HG03175 (cell line): ENCODE measurements around the gene UBR4.
"Not testable (repeated sequence)": the region's sequence is repeated elsewhere in the genome, so short reads cannot be mapped to it uniquely, and the experiment has no call there.

ENCODE experiments used
- ATAC-seq: cut with Tn5 transposase; IDR thresholded peaks from one replicate; pipeline ENCODE4 v1.9.1; 2021; ENCODE audit warnings: mild to moderate bottlenecking, moderate library complexity; ENCODE audit not compliant: unreplicated experiment

The UBR4 gene

DNA sequence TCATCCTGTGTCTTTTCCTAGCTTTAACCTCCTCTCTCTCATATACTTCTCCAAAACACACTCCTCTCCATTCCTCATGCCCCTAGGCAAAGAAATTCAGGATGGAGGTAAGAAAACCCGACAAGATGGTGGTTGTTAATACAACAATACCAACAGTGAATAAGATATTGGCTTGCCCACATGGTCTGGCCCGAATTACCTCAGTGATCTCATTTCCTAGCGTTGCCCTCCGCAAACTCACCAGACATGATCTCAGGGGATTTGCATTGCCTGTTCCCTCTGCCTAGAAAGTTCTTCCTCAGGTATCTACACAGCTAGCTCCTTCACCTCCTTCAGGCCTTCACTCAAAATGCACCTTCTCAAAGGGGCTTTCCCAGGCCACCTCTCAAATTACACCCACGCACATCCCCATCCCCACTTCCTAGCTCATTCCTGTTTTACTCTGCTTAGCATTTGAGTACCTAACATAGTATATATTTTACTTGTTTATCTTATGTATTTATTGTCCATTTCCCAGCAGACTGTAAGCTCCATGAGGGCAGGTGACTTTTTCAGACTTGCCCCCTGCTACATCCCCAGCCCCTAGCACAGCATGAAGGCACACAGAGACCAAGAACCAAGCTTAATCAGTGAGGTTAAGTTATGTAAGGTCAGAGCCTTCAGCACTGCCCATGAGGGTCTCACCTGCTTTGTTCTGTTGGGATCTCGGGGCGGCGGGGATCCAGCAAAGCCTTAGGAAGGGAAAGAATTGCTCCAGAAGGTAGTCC is 10.2 kb upstream of the UBR4 start:
- no peak for ATAC-seq

DNA sequence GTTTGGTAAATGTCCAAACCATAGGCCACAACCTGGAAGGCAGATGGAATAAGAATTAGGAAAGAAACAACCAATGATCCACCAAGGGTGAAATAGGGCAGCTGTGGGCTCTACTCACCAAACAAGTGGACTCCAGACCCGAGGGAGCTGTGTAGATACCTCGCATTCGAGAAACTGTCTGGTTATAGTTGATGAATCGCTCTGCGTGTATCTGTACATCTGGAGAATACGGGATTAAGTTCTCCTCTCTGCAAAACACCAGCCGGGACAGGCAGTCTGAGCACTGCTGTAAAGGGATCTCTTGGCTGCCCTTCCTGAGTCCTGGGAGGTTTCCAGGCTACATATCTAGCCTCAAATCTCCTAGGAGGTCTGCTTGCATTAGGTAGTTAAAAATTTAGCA is 9.4 kb upstream of the UBR4 start:
- ATAC-seq = no peak

DNA sequence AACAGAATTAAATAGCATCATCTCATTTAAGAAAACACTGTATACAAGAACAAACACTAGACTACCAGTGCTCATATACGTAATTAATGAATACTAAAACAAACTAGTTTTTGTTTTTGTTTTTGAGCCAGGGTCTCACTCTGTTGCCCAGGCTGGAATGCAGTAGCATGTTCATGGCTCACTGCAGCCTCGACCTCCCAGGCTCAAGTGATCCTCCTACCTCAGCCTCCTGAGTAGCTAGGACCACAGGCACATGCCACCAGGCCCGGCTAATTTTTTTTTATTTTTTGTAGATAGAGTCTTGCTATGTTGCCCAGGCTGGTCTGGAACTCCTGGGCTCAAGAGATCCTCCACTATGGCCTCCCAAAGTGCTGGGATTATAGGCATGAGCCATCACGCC is 6.5 kb upstream of the UBR4 start:
- ATAC-seq = not testable (repeated sequence)

DNA sequence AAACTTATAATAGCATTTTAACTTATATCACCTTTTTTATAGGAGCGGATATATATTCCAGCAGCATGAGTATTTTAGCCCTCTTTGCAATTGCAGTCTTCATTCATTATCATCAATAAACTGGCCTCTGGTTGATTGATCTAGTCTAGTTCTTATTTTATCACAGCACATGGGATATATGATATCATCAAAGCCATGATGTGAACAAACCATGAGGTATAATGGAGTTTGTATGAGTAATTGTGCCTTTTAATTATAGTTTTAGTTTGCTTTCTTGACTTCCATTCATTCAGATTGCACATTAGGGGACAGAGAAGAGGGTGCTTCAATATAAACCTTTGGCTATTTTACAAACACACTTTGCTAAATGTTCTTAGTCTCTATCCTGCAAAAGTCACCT is 3.5 kb upstream of the UBR4 start:
- no peak for ATAC-seq

DNA sequence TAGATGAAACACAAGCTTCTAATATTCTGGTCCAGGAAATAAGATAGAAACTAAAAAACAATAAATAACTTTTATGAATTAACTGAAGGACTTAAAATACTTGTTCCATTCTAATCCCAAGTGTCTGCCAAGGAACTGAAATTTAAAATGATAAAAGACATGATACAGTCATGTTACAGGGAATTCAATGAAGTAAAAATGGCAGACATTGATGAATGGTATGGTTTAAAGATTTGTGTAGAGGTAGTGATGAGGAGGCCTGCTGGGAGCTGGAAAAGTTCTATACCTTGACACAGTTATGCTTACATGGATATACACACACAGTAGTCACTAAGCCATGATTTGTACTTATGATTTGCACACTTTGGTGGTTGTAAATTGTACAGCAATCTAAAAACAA is 2.1 kb upstream of the UBR4 start:
- ATAC-seq = no peak

DNA sequence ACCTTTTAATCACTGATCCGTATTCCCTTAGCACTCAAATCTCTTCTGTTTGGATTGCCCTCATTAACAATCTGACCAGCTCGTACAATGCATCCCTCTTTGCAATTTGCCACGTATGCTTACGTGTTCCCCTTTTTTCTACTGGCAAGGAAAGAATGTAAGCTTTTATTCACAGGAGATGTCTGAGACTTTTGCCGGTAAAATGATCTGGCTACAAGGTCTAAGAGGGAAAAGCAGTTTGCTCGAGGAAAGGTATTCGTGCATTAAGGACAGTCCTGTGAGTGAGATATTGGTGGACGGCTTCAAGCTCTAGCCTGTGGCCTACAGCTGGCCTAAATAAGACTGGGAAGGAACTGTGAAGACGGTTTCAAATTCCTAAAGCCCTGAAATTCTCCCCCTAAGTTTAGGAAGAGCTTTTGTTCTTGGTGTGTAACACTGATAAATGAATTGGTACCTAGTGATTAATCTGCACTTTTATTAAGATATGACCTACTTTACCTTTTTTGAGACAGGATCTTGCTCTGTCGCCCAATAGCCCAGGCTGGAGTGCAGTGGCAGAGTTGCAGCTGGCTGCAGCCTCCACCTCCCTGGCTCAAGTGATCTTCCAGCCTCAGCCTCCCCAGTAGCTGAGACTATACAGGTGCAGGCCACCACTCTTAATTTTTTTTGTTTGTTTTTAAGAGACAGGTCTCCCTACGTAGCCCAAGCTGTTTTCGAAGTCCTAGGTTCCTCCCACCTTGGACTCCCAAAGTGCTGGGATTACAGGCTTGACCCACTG is 895 bp upstream of the UBR4 start:
- no peak for ATAC-seq

DNA sequence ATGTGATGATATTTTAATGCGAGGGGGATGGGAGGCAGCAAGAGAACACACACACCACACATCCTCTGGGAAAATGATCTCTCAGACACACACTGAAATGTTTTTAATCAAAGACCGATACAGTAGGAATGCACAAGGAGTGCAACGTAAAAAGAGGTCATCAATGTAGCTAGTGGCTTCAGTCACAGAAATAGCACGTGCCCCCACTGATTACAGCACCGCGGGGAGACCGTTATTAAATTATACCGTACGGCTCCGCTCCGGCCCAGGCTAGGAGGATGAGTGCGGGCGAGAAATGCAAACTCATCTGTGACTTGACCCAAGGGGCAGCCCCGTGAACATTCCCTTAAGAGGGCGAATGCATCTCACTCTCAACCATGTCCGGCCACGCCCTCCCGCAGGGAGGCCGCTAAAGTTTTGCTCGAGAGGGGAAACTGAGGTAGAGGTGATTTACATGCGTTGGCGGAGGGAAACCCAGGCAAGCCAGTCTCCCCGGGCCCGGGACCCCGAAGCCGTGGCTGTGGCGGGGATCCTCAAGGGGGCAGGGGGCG is 552 bp downstream of the UBR4 start:
- peak; percentile 43 for ATAC-seq

DNA sequence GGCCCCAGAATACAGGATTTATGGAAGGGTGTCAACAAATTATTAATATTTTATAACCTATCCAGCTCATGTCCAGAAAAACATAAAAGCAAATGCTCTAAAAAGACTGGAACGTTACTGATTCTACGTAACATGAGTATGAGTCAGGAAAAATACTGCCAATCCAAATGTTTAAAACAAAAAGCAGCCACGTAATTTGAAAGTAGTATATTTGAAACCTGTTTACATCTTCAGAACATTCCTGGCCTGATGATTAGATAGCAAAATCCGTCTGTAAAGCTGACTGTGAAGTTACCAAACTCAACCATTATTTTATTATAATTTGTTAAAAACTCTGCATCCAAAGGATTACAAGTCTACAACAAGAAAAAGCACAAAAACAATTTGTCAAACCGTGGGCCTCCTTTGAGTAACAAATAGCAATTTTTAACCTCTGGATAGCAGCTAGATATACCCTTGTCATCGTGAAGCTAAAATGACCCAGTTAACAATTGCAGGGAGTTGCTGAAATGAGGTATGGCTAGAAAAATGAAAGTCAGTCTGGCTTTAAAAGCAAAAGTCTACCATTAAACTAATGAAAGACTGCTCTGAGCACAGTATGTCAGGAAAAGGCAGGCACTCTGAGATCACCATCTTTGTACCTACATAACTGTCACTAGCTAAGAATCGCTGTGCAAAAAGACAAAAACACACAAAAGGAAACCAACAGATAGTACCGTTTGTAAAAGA is 1.2 kb downstream of the UBR4 start:
- ATAC-seq = no peak

DNA sequence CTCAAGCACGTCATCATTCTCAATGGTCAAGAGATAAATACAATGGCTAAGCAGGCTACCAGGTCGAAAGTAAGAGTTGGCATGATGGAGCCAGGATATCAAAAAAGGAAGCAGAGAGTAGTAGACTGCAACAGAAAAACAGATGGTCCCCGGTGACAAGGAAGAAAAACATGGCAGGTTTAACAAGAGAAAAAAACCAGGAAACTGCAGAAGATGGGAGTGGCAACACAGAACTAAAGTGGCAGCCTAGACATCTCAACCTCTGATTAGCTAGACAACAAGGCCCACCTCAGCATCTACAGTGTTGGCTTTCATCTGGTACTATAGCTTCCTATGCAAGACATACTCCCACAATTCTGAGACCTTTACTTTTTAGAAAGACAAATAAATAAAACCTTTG is 3.1 kb downstream of the UBR4 start:
- no peak for ATAC-seq

DNA sequence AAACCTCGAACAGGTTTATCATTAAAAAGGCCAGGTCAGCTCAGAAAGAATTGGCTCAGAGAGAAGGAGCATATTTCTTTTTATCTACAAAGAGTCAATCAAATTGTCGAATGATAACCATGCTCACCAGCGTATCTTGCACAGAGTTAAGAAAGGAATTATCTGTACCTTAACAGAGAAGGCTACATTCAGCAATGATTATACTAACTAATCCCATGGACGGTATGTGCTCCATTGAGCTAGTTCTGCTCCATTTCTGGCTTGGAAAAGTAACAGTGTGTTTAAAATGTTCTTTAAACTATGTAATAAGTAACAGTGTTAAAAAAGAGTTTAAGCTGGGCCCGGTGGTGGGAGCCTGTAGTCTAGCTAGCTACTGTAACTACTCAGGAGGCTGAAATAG is 4.2 kb downstream of the UBR4 start:
- ATAC-seq = no peak

DNA sequence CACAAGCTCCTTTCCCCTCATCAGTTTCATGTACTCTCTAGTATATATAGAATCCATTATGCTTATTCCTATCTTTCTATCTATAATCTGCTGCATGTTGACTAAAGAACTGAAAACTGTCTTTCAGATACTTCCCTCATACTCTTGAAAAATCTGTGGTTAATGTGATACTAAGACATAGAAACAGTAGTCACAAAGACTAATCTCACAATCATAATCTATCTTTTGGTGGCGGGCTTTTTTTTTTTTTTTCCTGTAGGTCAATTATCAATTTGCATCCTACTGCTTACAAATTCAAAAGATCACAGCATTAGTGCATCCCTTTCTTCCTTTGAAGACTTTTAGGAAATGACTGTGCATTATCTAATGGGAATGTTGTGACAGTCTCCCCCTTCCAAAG is 4.7 kb downstream of the UBR4 start:
- ATAC-seq = no peak

DNA sequence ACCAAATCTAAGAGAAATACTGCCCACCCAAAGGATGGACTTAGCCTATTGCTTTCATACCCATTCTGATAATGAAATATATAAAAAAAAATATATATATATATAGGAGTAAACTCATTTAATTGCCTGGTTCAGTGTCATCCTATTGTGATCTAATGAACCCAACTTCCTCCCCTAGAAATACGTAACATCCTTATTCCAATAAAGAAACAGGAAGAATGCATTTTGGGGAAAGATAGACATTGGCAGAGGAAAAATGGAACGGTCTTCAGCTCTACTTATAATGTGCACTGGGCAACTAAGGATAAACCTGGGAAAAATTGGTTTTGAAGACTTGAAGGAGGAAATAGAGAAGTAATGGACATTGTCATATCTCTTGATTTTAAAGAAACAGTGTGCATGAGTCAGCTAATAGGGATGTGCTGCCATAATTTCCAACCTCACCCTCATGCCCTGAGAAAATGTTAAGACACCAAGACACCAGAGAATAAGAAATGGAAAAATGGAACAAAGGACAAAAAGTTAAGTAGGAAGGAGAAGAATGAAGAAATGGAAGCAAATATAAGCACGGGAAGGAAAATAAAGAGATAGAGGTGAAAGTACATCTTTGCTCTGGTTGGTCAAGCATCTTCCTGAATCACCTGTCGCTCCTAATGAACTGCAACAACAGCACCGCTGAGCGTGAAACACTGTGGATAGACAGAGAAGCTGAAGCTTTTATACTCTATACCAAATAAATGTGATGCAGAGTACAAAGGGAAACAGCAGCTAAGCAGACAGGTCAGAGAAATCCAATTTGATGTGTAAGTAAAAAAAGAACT is 5.4 kb downstream of the UBR4 start:
- ATAC-seq = no peak

DNA sequence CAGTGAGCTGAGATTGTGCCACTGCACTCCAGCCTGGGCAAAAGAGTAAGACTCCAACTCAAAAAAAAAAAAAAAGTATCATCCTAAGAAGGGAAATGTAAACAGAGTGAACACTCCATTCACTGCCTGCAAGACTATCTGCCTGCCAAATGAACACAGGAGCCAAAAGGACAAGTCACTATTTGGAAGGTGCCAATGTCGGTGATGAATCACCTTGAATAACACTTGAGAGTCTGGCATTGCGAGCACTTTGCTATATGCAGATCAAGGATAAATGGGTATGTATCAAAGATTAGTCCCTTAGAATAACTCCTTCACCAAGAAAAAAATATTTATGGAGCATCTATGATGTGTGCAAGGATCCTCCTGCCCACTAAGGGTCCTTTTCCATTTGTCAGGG is 6.6 kb downstream of the UBR4 start:
- ATAC-seq = no peak

DNA sequence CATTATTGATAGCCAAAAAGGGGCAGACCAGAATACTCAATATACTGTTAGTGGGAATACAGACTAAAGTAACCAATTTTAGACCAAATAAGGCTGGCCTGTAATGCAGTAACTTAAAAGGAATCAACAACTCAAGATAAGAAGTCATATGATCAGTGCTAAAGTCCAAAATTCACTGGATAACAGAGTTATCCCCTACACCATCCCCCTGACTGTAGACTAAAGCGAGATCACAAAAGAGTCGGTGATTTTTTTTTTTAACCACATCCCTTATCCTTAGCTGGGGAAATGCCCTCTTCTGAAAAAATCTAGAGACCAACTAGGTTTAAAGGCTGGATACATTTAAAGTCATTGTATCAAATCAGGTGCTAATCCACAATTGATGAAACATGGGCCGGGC is 7.7 kb downstream of the UBR4 start:
- ATAC-seq = no peak

DNA sequence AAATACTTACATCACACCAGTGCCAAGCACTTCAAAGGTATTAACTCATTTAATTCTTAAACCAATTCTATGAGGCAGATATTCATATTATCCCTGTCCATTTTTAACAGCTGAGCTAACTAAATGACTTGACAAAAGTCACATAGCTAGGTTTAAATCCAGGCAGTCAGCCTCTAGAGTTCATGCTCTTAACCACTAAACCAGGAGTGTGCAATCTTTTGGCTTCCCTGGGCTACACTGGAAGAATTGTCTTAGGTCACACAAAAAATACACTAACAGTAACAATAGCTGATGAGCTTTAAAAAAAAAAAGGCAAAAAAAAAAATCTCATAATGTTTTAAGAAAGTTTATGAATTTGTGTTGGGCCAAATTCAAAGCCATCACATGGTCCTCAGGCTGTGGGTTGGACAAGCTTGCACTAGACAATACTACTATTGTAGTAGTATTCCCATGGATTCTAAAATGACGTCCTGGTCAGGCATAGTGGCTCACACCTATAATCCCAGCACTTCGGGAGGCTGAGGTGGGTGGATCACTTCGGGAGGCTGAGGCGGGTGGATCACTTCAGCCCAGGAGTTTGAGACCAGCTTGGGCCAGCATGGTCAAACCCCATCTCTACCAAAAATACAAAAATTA is 10.0 kb downstream of the UBR4 start:
- ATAC-seq = no peak

DNA sequence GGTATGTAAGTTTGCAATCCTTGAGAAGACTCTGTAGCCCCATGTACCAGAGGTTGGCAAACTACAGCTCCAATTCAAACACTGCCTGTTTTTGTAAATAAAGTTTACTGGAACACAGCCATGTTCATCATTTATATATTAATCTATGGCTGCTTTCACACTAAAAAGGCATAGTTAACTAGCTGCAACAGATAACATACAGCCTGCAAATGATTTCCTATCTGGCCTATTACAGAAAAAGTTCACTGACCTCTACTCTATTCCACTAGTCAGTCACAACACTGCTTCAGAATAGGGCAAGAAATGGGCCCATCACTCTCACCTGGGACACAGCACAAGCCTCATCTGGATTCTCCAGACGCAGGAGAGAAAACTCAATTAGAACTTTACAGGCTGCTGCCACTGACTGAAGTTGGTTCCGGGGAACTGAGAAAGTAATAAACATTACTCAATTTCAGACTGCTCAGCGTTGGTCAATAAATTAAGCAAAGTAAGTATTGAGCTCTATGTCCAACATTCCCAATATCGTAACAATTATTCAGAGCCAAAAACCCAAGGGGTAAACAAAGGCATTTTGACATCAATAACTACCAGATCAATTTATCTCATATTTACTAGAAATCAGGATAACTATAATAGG is 10.6 kb downstream of the UBR4 start:
- ATAC-seq = no peak

DNA sequence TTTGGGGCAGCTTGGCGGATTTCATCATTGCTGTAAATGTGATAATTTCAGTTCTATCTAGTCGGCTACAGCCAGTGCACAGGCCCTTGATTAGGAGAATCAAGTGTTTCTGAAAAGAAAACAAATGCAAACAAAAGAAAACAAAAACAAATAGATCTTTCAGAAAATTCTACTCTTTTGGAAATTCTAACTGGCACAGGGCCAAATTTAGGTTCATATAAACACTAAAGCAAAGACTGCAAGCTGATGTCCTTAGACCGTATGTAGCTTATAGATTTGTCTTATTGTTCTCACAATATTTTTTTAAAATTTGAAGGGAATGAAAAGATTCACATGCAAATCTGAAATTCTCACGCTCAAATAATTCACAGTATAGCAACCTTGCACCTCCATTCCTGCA is 11.2 kb downstream of the UBR4 start:
- no peak for ATAC-seq

DNA sequence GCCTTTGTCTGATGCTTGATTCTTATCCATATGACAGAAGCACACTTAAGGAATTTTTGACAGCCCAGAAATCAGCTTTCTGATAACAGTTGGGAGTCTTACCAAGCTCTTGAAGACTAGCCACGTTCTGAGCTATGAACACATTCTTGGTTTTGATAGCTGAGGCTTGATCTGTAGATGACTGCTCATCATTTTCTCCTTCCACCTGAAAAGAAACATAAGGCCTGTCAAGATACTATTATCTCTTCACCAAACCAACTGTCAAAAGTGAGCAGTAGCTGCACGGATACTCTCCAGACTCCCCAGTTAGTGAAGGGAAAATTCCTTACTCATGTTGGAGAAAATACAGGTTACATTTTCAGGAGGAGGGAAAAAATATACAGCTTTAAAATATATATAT is 12.2 kb downstream of the UBR4 start:
- no peak for ATAC-seq

DNA sequence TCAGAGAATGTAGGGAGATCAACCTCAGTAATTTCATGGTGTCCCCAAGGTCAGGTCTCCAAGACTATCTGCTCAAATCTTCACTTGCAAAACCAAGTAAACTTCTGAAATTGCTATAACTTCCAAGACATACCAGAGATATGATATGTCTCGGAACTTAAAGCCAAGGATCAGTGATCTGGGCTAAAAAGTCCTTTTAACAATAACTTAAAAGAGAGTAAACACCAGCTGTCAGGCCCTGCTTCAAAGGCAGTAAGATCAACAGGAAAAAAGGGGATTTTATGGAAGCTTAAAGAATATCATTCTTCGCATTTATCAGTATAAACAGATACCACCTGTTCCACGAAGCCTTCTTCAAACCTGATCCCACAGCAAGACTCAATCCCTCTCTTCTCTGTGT is 13.7 kb downstream of the UBR4 start:
- no peak for ATAC-seq

DNA sequence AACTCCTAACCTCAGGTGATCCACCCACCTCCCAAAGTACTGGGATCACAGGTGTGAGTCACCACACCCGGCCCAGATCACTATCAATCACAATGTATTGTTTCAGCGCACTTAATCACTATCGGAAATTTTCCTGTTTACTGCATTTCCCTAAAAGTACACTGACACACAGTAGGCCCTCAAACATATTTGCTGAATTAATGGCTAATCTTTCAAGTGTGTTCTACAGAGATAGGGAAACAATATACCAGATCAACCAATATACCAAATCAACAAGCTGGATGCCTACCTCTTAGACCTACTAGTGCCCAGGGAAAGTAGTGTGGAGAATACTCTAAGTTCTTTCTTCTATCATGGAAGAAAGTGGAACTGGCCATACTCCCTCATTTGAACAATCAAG is 17.1 kb downstream of the UBR4 start:
- ATAC-seq = no peak
